HG03280 (cell line): Measurements from ENCODE around the gene EPB41L2.
"Not testable (repeated sequence)": the region's sequence is repeated elsewhere in the genome, so short reads cannot be mapped to it uniquely, and the experiment has no call there.

Experiments used
- ATAC-seq: cut with Tn5 transposase; IDR thresholded peaks from one replicate; pipeline ENCODE4 v1.9.1; 2021; ENCODE audit warnings: mild to moderate bottlenecking, moderate library complexity; ENCODE audit not compliant: unreplicated experiment

EPB41L2 gene

GRCh38 chr6:130922922-130923321, 140.1 kb downstream of the EPB41L2 start:
- ATAC-seq: no peak

GRCh38 chr6:130920969-130921368, 142.1 kb downstream of the EPB41L2 start:
- ATAC-seq: no peak

- ATAC-seq: no peak
Observed at GRCh38 chr6:130918171-130918570, 144.9 kb downstream of the EPB41L2 start.

- ATAC-seq: not testable (repeated sequence)
Observed at GRCh38 chr6:130915606-130916005, 147.4 kb downstream of the EPB41L2 start.

- peak; percentile 64 for ATAC-seq
Observed at GRCh38 chr6:130913120-130913519, 149.9 kb downstream of the EPB41L2 start.

- no peak for ATAC-seq
Observed at GRCh38 chr6:130912434-130912833, 150.6 kb downstream of the EPB41L2 start.

- ATAC-seq: no peak
Observed at GRCh38 chr6:130908958-130909357, 154.1 kb downstream of the EPB41L2 start.

GRCh38 chr6:130908188-130908587, 154.9 kb downstream of the EPB41L2 start:
- no peak for ATAC-seq

- no peak for ATAC-seq
Observed at GRCh38 chr6:130907687-130908086, 155.4 kb downstream of the EPB41L2 start.

GRCh38 chr6:130906736-130907381, 156.2 kb downstream of the EPB41L2 start:
- ATAC-seq: no peak

GRCh38 chr6:130903602-130904001, 159.4 kb downstream of the EPB41L2 start:
- ATAC-seq: no peak

GRCh38 chr6:130903007-130903406, 160.0 kb downstream of the EPB41L2 start:
- ATAC-seq: no peak

GRCh38 chr6:130900913-130901312, 162.1 kb downstream of the EPB41L2 start:
- ATAC-seq: no peak

GRCh38 chr6:130896249-130896648, 166.8 kb downstream of the EPB41L2 start:
- ATAC-seq: no peak

GRCh38 chr6:130895516-130895915, 167.5 kb downstream of the EPB41L2 start:
- no peak for ATAC-seq

- no peak for ATAC-seq
Observed at GRCh38 chr6:130893766-130894165, 169.3 kb downstream of the EPB41L2 start.

GRCh38 chr6:130893277-130893676, 169.8 kb downstream of the EPB41L2 start:
- ATAC-seq: no peak

- ATAC-seq: no peak
Observed at GRCh38 chr6:130890521-130890971, 172.5 kb downstream of the EPB41L2 start.

GRCh38 chr6:130889423-130889822, 173.6 kb downstream of the EPB41L2 start:
- ATAC-seq: no peak

- no peak for ATAC-seq
Observed at GRCh38 chr6:130888246-130888645, 174.8 kb downstream of the EPB41L2 start.

- no peak for ATAC-seq
Observed at GRCh38 chr6:130886966-130887365, 176.1 kb downstream of the EPB41L2 start.

- peak; percentile 96 for ATAC-seq
Observed at GRCh38 chr6:130885392-130886192, 177.5 kb downstream of the EPB41L2 start.
